HEK293T (cell line): ENCODE data around the gene TRMT61B.

Experiments used
- BHLHE40 ChIP-seq: fragments of 450-650 bp; IDR thresholded peaks from 2 replicates; pipeline ENCODE4 v1.6.1; 2016; ENCODE audit warnings: mild to moderate bottlenecking, moderate library complexity, borderline replicate concordance
- ELF4 ChIP-seq: fragments of 450-650 bp; IDR thresholded peaks from 2 replicates; pipeline ENCODE4 v1.6.1; 2017; ENCODE audit warnings: antibody characterized with exemption
- FOXA1 ChIP-seq: fragments of 450-650 bp; IDR thresholded peaks from 2 replicates; pipeline ENCODE4 v1.6.1; 2016; ENCODE audit warnings: mild to moderate bottlenecking
- FOXK2 ChIP-seq: fragments of 450-650 bp; IDR thresholded peaks from 2 replicates; pipeline ENCODE4 v1.6.1; 2016; ENCODE audit warnings: mild to moderate bottlenecking
- FOXM1 ChIP-seq: fragments of 450-650 bp; IDR thresholded peaks from 2 replicates; pipeline ENCODE4 v1.6.1; 2017; ENCODE audit warnings: mild to moderate bottlenecking, borderline replicate concordance
- L3MBTL2 ChIP-seq: fragments of 450-650 bp; conservative IDR thresholded peaks from 2 replicates; pipeline ENCODE4 v1.6.1; 2016; ENCODE audit warnings: mild to moderate bottlenecking
- LEF1 ChIP-seq: fragments of 450-650 bp; IDR thresholded peaks from 2 replicates; pipeline ENCODE4 v1.6.1; 2017; ENCODE audit warnings: mild to moderate bottlenecking, borderline replicate concordance
- NFRKB ChIP-seq: fragments of 450-650 bp; IDR thresholded peaks from 2 replicates; pipeline ENCODE4 v1.6.1; 2016; ENCODE audit warnings: mild to moderate bottlenecking, moderate library complexity
- PKNOX1 ChIP-seq: fragments of 450-650 bp; IDR thresholded peaks from 2 replicates; pipeline ENCODE4 v1.6.1; 2016
- SP1 ChIP-seq: fragments of 450-650 bp; IDR thresholded peaks from 2 replicates; pipeline ENCODE4 v1.6.1; 2017
- SUZ12 ChIP-seq: fragments of 450-650 bp; IDR thresholded peaks from 2 replicates; pipeline ENCODE4 v1.6.1; 2016; ENCODE audit warnings: mild to moderate bottlenecking
- TARDBP ChIP-seq: fragments of 450-650 bp; IDR thresholded peaks from 2 replicates; pipeline ENCODE4 v1.6.1; 2016

GRCh38 chr2:28824870-28825269 lies 45.2 kb downstream of the TRMT61B start:
- TF ChIP-seq NFRKB = no peak
- TF ChIP-seq FOXK2 = no peak
- TF ChIP-seq LEF1 = no peak
- TF ChIP-seq SP1 = no peak
- TF ChIP-seq L3MBTL2 = no peak
- TF ChIP-seq SUZ12 = no peak
- no peak for TF ChIP-seq PKNOX1
- TF ChIP-seq ELF4 = no peak
- no peak for TF ChIP-seq TARDBP
- TF ChIP-seq BHLHE40 = no peak
- TF ChIP-seq FOXA1 = no peak
- TF ChIP-seq FOXM1 = no peak
